SU-DHL-6 (cell line): ENCODE data around the gene TREM1.

ENCODE experiments used
- H2AFZ ChIP-seq: fragments of 200-600 bp; sonication (generic); 2 replicates; pipeline ENCODE4 v1.6.1; 2014; ENCODE audit warnings: low read depth, mild to moderate bottlenecking, moderate library complexity, mixed read lengths, antibody characterized with exemption, low read length; ENCODE audit not compliant: severe bottlenecking
- H3F3A ChIP-seq: fragments of 200-600 bp; shearing (Covaris generic); 2 replicates; pipeline ENCODE4 v1.6.0; 2016; ENCODE audit warnings: antibody characterized with exemption, mild to moderate bottlenecking; ENCODE audit not compliant: insufficient read depth
- H3K27ac ChIP-seq: fragments of 200-600 bp; sonication (generic); 2 replicates; pipeline ENCODE4 v1.5.1; 2016; ENCODE audit warnings: low read depth, mild to moderate bottlenecking, low read length, moderate library complexity, mixed read lengths
- H3K27me3 ChIP-seq: fragments of 200-600 bp; sonication (generic), shearing (Covaris generic); 2 replicates; pipeline ENCODE4 v1.6.0; 2014; ENCODE audit warnings: mild to moderate bottlenecking, low read length
- H3K36me3 ChIP-seq: fragments of 200-600 bp; sonication (generic); 2 replicates; pipeline ENCODE4 v1.6.1; 2014; ENCODE audit warnings: mild to moderate bottlenecking, low read length, mixed read lengths
- H3K4me2 ChIP-seq: fragments of 300-600, 200-600 bp; shearing (Covaris generic), sonication (generic); 2 replicates; pipeline ENCODE4 v1.6.0; 2014; ENCODE audit warnings: low read length, low read depth, mild to moderate bottlenecking; ENCODE audit not compliant: poor library complexity, severe bottlenecking
- H3K4me3 ChIP-seq: fragments of 200-600 bp; sonication (generic); 2 replicates; pipeline ENCODE4 v1.5.1; 2014; ENCODE audit warnings: antibody characterized with exemption, low read length, mild to moderate bottlenecking, mixed read lengths; ENCODE audit not compliant: insufficient read depth, poor library complexity, severe bottlenecking
- H3K79me2 ChIP-seq: fragments of 200-600 bp; sonication (generic); 2 replicates; pipeline ENCODE4 v1.6.1; 2014; ENCODE audit warnings: mild to moderate bottlenecking, low read length, moderate library complexity; ENCODE audit not compliant: insufficient read depth
- H3K9ac ChIP-seq: fragments of 200-600 bp; sonication (generic); 2 replicates; pipeline ENCODE4 v1.7.0; 2014; ENCODE audit warnings: mild to moderate bottlenecking, low read length
- H3K9me2 ChIP-seq: fragments of 200-600 bp; sonication (generic); replicated peaks from 2 replicates; pipeline ENCODE4 v1.6.1; 2014; ENCODE audit warnings: low read length; ENCODE audit not compliant: insufficient read depth
- H3K9me3 ChIP-seq: fragments of 200-600 bp; sonication (generic); 2 replicates; pipeline ENCODE4 v1.6.1; 2014; ENCODE audit warnings: low read length, mixed read lengths; ENCODE audit not compliant: insufficient read depth
- H4K20me1 ChIP-seq: fragments of 200-600 bp; sonication (generic); 2 replicates; pipeline ENCODE4 v1.6.1; 2014; ENCODE audit warnings: low read depth, mild to moderate bottlenecking, antibody characterized with exemption, low read length, moderate library complexity, mixed read lengths
- EZH2phosphoT487 ChIP-seq: fragments of 200-600 bp; sonication (generic), shearing (Covaris generic); conservative IDR thresholded peaks from 2 replicates; pipeline ENCODE4 v1.6.1; 2018; ENCODE audit warnings: mild to moderate bottlenecking, antibody characterized with exemption, low read length, moderate library complexity, mixed read lengths
- TF ChIP-seq, protein P1 (sequence below): fragments of 200-600 bp; sonication (generic); IDR thresholded peaks from one replicate; pipeline ENCODE4 v1.5.1; 2017; ENCODE audit warnings: antibody characterized with exemption, mild to moderate bottlenecking, low read length, moderate library complexity; ENCODE audit not compliant: insufficient read depth, poor library complexity, severe bottlenecking

The TREM1 gene

DNA sequence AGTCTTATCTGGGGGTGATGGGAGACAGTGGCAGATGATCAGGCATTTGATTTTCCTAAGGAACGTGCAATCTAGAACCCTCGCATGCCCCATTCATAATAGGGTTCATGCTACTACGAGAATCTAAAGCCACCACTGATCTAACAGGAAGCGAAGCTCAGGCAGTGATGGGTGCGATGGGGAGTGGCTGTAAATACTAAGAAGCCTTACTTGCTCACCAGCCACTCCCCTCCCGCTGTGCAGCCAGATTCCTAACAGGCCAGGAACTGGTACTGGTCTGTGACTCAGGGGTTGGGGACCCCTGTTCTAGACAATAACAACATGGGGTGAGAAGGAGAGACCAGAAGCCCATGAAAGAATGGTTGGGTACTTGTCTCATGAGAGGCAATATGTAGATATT is 53.8 kb downstream of the TREM1 start:
- Histone ChIP-seq H3K9ac (no peak overlapping the region), H3K36me3 (no peaks in the 10 kb centered on the region), H3K9me2 (no peaks in the 10 kb centered on the region), H3K9me3 (no peaks in the 10 kb centered on the region), H2AFZ (no peak overlapping the region), H3K4me2 (no peak overlapping the region), H3K27ac (no peak overlapping the region), H3F3A (no peaks in the 10 kb centered on the region), H3K4me3 (no peak overlapping the region), H4K20me1 (no peaks in the 10 kb centered on the region), H3K27me3 (no peaks in the 10 kb centered on the region), H3K79me2 (no peaks in the 10 kb centered on the region)
- TF ChIP-seq EZH2phosphoT487 = no peak
- TF ChIP-seq, protein P1, sequence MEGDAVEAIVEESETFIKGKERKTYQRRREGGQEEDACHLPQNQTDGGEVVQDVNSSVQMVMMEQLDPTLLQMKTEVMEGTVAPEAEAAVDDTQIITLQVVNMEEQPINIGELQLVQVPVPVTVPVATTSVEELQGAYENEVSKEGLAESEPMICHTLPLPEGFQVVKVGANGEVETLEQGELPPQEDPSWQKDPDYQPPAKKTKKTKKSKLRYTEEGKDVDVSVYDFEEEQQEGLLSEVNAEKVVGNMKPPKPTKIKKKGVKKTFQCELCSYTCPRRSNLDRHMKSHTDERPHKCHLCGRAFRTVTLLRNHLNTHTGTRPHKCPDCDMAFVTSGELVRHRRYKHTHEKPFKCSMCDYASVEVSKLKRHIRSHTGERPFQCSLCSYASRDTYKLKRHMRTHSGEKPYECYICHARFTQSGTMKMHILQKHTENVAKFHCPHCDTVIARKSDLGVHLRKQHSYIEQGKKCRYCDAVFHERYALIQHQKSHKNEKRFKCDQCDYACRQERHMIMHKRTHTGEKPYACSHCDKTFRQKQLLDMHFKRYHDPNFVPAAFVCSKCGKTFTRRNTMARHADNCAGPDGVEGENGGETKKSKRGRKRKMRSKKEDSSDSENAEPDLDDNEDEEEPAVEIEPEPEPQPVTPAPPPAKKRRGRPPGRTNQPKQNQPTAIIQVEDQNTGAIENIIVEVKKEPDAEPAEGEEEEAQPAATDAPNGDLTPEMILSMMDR = no peak

DNA sequence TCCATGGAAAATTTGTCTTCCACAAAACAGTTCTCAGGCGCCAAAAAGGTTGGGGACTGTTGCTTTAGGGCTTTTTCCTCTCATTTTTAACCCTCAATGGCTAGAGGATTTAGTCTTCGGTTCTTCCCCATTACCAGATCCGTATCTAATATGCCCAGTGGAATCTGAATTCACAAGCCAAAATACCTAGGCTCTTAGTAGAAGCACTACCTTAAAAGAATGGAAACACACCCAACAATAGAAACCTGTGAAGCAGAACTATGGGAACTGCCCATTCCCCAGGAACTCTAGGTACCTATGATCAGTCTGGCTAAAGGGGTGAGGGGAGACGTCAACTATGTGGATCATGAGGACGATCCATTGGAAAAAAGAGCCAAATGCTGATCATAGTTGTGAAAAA is 55.2 kb downstream of the TREM1 start:
- H4K20me1 ChIP-seq = no peaks in the 10 kb centered on the region
- no peaks in the 10 kb centered on the region for H3F3A ChIP-seq
- H3K79me2 ChIP-seq = no peaks in the 10 kb centered on the region
- no peaks in the 10 kb centered on the region for H3K9me2 ChIP-seq
- H3K9me3 ChIP-seq = no peaks in the 10 kb centered on the region
- H3K27me3 ChIP-seq = no peaks in the 10 kb centered on the region
- TF ChIP-seq, protein P1 = no peak
- no peak for TF ChIP-seq EZH2phosphoT487
- no peak overlapping the region for H3K9ac ChIP-seq
- H2AFZ ChIP-seq = no peak overlapping the region
- no peak overlapping the region for H3K4me2 ChIP-seq
- H3K27ac ChIP-seq = no peak overlapping the region
- no peaks in the 10 kb centered on the region for H3K36me3 ChIP-seq
- H3K4me3 ChIP-seq = no peak overlapping the region

DNA sequence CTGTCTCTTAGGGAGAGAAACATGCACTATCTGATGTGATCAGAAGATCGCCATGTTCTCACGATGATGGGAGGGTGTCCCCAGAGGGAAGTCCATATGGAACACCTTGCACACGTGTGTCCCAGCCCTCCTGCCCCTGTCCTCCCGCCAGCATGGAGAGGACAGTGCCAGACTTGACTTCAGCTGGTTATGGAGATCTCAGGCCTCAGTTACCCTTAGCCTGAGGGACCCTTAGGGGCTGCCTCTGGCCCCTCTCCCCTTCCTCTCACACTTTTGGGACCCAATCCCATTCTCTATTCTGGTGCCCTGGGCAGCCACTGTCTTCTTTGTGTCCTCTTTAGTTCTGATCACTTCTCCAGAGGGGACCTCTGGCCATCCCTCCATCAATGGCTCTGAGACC is 56.8 kb downstream of the TREM1 start:
- no peaks in the 10 kb centered on the region for H3K36me3 ChIP-seq
- H4K20me1 ChIP-seq = no peaks in the 10 kb centered on the region
- H3K4me2 ChIP-seq = no peak overlapping the region
- H3K27ac ChIP-seq = no peak overlapping the region
- H2AFZ ChIP-seq = no peak overlapping the region
- no peak overlapping the region for H3K4me3 ChIP-seq
- H3F3A ChIP-seq = no peaks in the 10 kb centered on the region
- no peak for TF ChIP-seq EZH2phosphoT487
- TF ChIP-seq, protein P1 = no peak
- no peaks in the 10 kb centered on the region for H3K79me2 ChIP-seq
- no peak overlapping the region for H3K9ac ChIP-seq
- H3K27me3 ChIP-seq = no peaks in the 10 kb centered on the region
- no peaks in the 10 kb centered on the region for H3K9me2 ChIP-seq
- H3K9me3 ChIP-seq = no peaks in the 10 kb centered on the region

DNA sequence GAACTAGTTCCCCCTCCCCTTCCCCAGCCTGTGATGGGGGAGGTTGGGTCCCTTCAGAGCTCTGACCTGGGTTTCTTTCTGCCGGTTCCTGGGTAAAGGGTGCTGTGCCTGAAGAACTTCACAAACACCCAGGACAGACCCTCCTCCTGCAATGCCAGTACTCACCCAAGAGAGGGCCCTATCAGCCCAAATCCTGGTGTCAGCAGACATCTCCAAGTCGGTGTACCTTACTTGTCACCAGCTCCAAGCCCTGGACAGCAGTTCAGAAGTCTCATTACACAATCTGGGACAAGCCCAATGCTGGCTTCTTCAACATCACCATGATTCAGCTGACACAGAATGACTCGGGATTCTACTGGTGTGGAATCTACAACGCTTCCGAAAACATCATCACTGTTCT is 57.9 kb downstream of the TREM1 start:
- Histone ChIP-seq H4K20me1 (no peaks in the 10 kb centered on the region), H3F3A (no peaks in the 10 kb centered on the region), H3K4me2 (no peak overlapping the region), H3K36me3 (no peaks in the 10 kb centered on the region), H3K9me2 (no peaks in the 10 kb centered on the region), H3K27ac (no peak overlapping the region), H3K79me2 (no peaks in the 10 kb centered on the region), H3K9me3 (no peaks in the 10 kb centered on the region), H3K27me3 (no peaks in the 10 kb centered on the region), H2AFZ (no peak overlapping the region), H3K4me3 (no peak overlapping the region), H3K9ac (no peak overlapping the region)
- TF ChIP-seq, protein P1 = no peak
- TF ChIP-seq EZH2phosphoT487 = no peak
